OCI-M2 (cell line): ENCODE data around the gene ZNF367.
"Not testable (repeated sequence)": the region's sequence is repeated elsewhere in the genome, so short reads cannot be mapped to it uniquely, and the experiment has no call there.

ENCODE experiments used
- DNase-seq: peaks from one replicate; lab custom pipeline; 2025; ENCODE audit not compliant: unreplicated experiment; lab: John Stamatoyannopoulos, UW

Gene ZNF367

DNA sequence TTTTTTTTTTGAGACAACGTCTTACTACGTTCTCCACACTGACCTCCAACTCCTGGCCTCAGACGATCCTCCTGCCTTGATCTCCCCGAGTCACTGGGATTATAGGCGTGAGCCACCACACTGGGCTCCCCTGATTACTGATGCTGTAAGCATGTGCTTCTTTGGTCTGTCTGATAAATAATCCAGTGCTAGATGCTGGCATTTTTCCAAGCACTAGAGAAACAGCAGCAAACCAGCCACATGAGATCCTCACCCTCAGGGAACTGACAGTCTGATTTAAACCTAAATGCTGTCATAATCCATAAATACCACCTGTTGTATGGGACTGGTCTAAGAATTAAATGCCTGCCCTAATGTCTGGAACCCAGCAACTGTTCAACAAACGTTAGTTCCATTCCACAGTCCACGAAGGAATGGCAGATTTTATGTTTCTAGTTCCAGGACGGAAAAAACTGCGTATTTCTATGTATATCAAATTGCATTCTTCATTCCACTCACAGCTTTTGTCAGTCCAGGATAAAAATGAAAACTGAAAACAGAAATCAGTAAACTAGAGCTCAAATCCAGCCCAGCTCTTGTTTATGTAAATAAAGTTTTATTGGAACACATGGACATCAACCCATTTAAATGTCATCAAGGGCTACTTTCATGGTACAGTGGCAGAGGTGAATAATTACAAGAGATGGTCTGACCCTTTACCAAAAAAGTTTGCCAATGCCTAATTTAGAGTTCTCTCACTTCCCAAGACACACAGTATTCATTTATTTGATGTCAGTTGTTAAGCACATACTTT is 54.8 kb downstream of the ZNF367 start:
- no peak for DNase-seq

DNA sequence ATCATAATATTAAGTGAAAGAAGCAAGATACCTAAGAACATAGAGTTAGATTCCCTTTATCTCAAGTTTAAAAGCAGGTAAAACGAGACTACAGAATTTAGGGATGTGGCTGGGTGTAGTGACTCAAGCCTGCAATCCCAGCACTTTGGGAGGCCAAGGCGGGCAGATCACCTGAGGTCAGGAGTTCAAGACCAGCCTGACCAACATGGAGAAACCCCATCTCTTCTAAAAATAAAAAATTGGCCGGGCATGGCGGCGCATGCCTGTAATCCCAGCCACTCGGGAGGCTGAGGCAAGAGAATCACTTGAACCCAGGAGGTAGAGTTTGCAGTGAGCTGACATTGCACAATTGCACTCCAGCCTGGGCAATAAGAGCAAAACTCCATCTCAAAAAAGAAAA is 56.1 kb downstream of the ZNF367 start:
- not testable (repeated sequence) for DNase-seq

DNA sequence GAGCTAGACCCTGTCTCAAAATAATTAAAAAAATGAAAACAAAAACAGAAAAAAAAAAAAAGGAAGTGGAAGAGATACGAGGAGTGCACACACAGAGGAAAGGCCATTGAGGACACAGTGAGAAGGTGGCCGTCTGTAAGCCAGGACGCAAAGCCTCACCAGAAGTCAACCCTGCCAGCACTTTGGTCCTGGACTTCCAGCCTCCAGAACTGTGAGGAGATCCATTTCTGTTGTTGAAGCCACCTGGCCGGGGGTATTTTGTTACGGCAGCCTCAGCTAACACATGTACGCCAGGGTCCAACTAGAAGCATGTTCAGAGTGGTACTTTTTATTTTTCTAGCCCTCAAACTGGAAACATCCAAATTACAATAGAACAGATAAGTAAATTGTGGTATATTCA is 56.5 kb downstream of the ZNF367 start:
- no peak for DNase-seq

DNA sequence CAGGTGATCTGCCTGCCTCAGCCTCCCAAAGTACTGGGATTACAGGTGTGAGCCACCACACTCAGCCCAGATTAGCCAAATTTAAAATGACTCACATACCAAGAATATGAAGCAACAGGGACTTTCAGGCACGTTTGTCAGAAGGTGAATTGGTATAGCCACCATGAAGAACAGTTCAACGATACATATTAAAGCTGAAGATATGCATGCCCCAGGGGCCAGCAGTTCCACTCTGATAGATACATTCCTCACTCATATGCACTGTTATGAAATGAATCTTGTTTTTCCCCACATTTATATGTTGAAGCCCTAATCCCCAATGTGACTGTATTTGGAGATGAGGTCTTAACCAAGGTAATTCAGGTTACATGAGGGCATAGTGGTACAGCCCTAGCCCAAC is 57.2 kb downstream of the ZNF367 start:
- DNase-seq = no peak

DNA sequence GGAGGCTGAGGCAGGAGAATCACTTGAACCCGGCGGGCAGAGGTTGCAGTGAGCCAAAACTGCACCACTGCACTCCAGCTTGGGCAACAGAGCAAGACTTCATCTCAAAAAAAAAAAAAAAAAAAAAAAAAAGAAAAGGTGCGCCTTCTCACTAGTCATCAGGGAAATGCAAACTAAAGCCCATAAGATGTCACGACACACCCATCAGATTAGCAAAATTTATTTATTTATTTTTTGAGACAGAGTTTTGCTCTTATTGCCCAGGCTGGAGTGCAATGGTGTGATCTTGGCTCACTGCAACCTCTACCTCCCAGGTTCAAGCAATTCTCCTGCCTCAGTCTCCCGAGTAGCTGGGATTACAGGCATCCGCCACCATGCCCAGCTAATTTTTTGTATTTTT is 57.6 kb downstream of the ZNF367 start:
- DNase-seq = not testable (repeated sequence)

DNA sequence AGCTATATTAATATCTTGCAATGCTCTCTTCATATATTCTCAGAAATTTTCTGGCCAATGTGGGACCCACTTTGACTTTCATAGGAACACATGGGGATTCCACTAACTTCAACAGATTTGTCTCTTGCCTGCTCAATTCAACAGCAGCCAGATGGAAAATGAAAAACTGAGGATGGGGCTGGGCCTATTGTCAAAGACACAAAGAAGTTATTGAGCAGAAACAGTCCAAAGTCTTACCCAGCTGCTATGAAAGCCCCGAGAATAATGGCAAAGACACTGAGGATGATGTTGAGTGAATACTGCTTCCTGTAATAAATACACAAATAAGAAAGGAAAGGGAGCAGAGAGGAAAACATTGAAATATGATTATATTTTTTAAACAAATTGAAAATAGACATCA is 67.3 kb downstream of the ZNF367 start:
- DNase-seq = no peak

DNA sequence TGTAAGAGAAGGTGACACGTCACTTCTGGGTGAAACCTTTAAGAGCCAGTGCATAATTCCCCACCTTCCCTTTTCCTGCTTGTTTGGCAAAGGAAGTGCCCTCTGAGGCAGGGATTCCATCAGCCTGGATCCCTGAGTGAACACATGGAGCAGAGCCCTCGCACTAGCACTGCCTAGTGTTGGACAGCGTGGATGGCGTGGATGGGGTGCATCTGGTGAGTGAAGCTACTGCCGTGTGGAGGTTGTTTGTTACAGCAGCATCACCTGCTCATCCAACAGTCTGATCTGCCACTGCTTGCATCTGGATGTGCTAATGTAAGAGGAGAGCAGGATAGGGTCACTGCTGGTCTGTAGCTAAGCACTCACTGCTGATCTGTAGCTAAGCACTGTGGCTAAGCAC is 69.9 kb downstream of the ZNF367 start:
- no peak for DNase-seq

DNA sequence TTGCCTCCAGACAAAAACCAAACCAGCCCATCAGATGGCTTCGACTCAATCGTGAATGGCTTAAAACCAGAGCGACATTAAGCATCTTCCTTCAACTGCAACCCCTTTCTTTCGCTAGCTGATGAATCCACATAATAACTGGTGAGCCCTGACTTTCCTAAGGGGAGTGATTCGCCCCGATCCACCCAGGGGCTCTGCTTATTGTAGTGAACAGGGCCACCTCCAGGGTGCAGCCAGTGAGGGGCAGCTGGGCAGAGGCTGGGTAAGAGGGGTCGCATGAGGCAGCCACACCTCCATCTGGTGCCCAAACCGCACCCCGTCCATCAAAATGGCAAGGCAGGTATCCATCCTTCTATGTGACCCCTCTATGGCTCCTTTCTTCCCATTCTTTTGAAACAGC is 72.6 kb downstream of the ZNF367 start:
- DNase-seq = no peak

DNA sequence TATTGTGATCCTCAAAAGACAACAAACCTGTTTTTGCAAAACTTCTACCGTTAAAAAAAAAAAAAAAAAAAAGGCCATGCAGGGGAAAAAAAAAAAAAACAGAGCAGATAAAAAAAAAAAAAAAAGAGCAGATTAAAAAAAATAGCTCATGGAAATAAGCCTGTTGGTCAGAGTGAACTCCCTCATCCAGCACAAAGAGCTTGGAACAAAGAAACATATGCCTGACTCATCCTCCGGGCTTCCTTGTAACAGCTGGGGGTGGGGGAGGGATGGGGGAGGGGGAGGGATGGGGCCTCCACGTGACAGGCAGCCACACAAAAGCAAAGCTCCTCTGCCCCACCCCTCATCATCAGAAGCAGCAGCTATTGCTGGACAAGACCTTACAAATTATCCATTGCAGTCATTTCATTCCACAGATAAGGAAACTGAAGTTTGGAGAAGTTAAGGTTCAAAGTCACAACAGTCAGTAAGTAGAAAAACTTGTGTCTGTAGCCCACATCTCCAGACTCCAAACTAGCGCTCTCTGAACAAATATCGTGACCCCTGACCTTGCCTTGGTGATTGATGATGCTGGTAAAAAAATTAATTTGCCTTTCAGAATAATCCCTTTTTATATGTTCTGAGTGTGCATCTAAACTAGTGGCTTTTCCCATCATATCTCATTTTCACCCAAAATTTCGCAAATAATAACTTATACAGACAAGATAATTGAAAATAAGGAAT is 73.6 kb downstream of the ZNF367 start:
- DNase-seq = no peak

DNA sequence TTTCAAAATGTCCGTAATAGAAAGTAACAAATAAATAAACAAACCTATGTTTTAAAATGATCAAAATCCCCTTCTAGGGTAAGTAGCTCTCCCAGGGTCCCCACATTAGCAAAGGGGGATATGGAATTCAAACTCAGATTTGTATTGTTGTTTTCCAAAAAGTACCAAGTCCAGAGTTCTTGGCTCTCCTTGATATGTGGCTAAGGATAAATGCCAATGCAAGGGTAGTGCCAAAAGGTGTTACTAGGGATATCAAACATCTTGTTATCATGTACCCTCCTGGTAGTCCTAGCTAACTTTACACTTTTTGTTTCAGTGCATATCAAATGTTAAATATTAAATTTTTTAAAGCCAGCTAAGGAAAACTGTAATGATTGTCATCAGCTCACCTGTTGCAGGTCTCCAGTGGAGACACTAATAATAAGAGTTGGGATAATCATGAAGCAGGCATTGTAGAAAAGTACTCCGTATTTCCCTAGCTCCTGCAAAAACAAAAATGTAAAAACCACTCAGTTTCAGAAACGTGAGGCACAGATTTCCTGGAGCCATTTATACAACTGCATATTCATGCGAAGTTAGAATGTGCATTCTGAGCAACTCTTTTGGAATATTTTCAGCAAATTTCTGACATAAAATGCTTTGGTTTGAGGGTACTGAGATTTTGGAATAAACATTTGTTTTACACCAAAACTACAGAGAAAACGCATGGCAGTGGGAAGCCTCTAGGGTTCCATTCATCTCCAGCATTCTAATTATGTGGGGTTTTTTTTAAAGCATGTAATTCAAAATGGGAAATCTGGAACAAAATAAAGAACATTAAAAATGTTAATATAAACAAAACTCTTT is 74.4 kb downstream of the ZNF367 start:
- no peak for DNase-seq

DNA sequence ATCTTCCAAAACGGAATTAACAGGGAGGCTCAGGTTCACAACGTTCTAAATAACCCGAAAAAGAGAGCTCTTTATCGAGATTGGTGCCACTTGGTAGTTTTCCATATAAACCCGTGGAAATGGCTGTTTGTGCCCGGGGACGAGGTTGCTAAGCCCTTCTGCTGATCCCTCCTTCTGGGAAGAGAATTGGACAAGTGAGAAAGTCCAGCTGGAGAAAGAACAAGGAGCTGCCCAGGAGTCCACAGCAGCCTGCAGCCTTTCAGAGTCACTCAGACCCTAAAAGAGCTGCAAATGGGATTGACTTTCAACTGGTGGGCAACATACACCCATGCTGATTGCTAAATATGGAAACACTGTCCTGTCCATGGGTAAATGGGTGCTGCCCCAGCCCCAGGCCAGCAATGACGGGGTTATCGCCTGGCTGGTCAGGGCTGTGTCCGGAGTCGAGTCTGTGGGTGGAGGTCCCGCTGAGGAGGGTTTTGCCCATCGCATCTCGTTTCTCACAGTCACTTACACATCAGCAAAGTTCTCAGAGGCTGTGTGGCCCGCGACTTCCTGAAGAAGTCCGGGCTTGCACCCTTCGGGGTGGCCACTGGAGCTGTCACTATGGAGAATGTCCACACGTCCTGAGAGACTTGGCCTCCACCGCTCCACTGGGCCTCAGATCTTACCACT is 75.5 kb downstream of the ZNF367 start:
- DNase-seq = no peak

DNA sequence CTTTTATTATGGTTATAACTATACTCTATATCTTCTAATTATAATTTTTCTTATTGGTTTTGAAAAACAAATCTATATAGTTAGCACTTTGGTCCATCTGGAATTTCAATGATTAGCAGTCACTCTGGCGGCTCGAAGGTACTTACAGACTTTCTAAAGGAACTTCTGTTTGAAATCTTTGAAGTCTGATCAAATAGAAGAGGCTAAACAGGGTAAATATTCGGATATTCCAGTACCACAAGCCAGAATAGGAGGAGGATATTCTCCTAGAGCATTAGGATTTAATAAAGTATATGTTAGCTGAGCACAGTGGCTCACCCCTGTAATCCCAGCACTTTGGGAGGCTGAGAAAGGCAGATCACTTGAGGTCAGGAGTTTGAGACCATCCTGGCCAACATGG is 77.5 kb downstream of the ZNF367 start:
- DNase-seq = no peak

DNA sequence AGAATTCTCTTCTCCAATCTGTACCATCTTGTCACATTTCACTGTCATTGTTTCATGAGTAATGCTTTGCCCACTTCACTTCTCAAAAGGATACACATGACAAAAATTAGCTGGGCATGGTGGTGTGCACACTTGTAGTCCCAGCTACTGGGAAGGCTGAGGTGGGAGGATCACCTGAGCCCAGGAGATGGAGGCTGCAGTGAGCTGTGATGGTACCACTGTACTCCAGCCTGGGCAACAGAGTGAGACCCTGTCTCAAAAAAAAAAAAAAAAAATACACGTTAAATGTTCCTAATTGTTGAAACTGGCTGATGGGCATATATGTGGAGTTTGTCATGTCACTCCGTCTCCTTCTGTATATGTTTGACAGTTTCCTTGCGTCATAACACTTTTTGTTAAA is 79.9 kb downstream of the ZNF367 start:
- no peak for DNase-seq
